ENCODE measurements around the gene METTL18. TPM values are rescaled to one million over a fixed set of nuclear protein-coding genes. Genes with fewer than 3 reads are reported as not detected.

METTL18 gene
- polyA plus RNA-seq, 1 donor from 2014 or later: 7.0 TPM

GRCh38 chr1:169786974-169787373 is 7.7 kb downstream of the METTL18 start:
- no peaks in the 10 kb centered on the region for H3K79me2 ChIP-seq (replicated peaks; ENCODE audit: insufficient read depth, low read length)
- H4K20me1 ChIP-seq (ENCODE audit: insufficient read depth): no peaks in the 10 kb centered on the region
- H3K4me2 ChIP-seq (ENCODE audit: low read length): no peak overlapping the region
- no peaks in the 10 kb centered on the region for H3F3A ChIP-seq (ENCODE audit: insufficient read depth, low read length, poor library complexity, severe bottlenecking)
- TF ChIP-seq CTCF (IDR thresholded peaks at IDR 0.05; ENCODE audit: poor library complexity, severe bottlenecking) (no peak), EP300 (conservative IDR thresholded peaks at IDR 0.05; ENCODE audit: poor library complexity, severe bottlenecking) (no peak), RAD21 (conservative IDR thresholded peaks at IDR 0.05) (no peak), MXI1 (conservative IDR thresholded peaks at IDR 0.05; ENCODE audit: poor library complexity, severe bottlenecking) (no peak), REST (IDR thresholded peaks at IDR 0.05; ENCODE audit: borderline replicate concordance) (no peak), SMC3 (conservative IDR thresholded peaks at IDR 0.05; ENCODE audit: poor library complexity) (no peak), EZH2 (IDR thresholded peaks at IDR 0.05; ENCODE audit: borderline replicate concordance, insufficient read depth, low read length, poor library complexity, severe bottlenecking) (no peak)
- H3K27me3 ChIP-seq (ENCODE audit: insufficient read depth, low read depth, low read length): no peaks in the 10 kb centered on the region
- H3K36me3 ChIP-seq (ENCODE audit: insufficient read depth, low read length): peaks cover 4% of the 10 kb centered on the region
- no peak overlapping the region for H3K9ac ChIP-seq (ENCODE audit: low read length)
- H3K9me3 ChIP-seq (ENCODE audit: low read length): no peaks in the 10 kb centered on the region
- no peak overlapping the region for H2AFZ ChIP-seq (ENCODE audit: low read depth, low read length)
- H3K9me2 ChIP-seq (ENCODE audit: insufficient read depth, low read length): no peaks in the 10 kb centered on the region
- no peak overlapping the region for H3K27ac ChIP-seq (ENCODE audit: low read length)
- no peak overlapping the region for H3K4me3 ChIP-seq (ENCODE audit: low read length)

GRCh38 chr1:169785267-169785666 is 9.4 kb downstream of the METTL18 start:
- H3F3A ChIP-seq (ENCODE audit: insufficient read depth, low read length, poor library complexity, severe bottlenecking): no peaks in the 10 kb centered on the region
- no peaks in the 10 kb centered on the region for H3K79me2 ChIP-seq (replicated peaks; ENCODE audit: insufficient read depth, low read length)
- H3K27me3 ChIP-seq (ENCODE audit: insufficient read depth, low read depth, low read length): no peaks in the 10 kb centered on the region

More at GRCh38 chr1:169785267-169785666, 9.4 kb downstream of the METTL18 start:
- Histone ChIP-seq H3K9me3 (ENCODE audit: low read length) (no peaks in the 10 kb centered on the region), H3K9me2 (ENCODE audit: insufficient read depth, low read length) (no peaks in the 10 kb centered on the region), H2AFZ (ENCODE audit: low read depth, low read length) (no peak overlapping the region), H3K4me2 (ENCODE audit: low read length) (no peak overlapping the region), H3K9ac (ENCODE audit: low read length) (no peak overlapping the region), H3K27ac (ENCODE audit: low read length) (no peak overlapping the region), H3K4me3 (ENCODE audit: low read length) (no peak overlapping the region), H3K36me3 (ENCODE audit: insufficient read depth, low read length) (no peaks in the 10 kb centered on the region), H4K20me1 (ENCODE audit: insufficient read depth) (no peaks in the 10 kb centered on the region)
- TF ChIP-seq SMC3 (conservative IDR thresholded peaks at IDR 0.05; ENCODE audit: poor library complexity): no peak
- no peak for TF ChIP-seq REST (IDR thresholded peaks at IDR 0.05; ENCODE audit: borderline replicate concordance)
- no peak for TF ChIP-seq MXI1 (conservative IDR thresholded peaks at IDR 0.05; ENCODE audit: poor library complexity, severe bottlenecking)
- no peak for TF ChIP-seq TAF1 (IDR thresholded peaks at IDR 0.05; ENCODE audit: low read depth)
- TF ChIP-seq POLR2AphosphoS5 (IDR thresholded peaks at IDR 0.05): no peak
- no peak for TF ChIP-seq RAD21 (conservative IDR thresholded peaks at IDR 0.05)
- no peak for TF ChIP-seq EZH2 (IDR thresholded peaks at IDR 0.05; ENCODE audit: borderline replicate concordance, insufficient read depth, low read length, poor library complexity, severe bottlenecking)
- no peak for TF ChIP-seq CTCF (IDR thresholded peaks at IDR 0.05; ENCODE audit: poor library complexity, severe bottlenecking)
- TF ChIP-seq EP300 (conservative IDR thresholded peaks at IDR 0.05; ENCODE audit: poor library complexity, severe bottlenecking): no peak
